Upper lobe of left lung (tissue), 4 donors: ENCODE results near the gene MUL1.

Experiments
- EP300 ChIP-seq, 4 donors: sonication (generic); formaldehyde crosslinking; IDR thresholded peaks; one replicate each; pipeline ENCODE4 v1.5.1; 2017; ENCODE audit warnings: antibody characterized with exemption in 4 of 4, control low read depth in 2 of 4
- POLR2A ChIP-seq, 4 donors: fragments of 450-650 bp; IDR thresholded peaks; one replicate each; pipeline ENCODE4 v1.5.1; 2016 to 2017; ENCODE audit warnings: antibody characterized with exemption in 4 of 4, mild to moderate bottlenecking in 2 of 4
- POLR2AphosphoS5 ChIP-seq, 2 donors: sonication (generic); formaldehyde crosslinking; IDR thresholded peaks; one replicate each; pipeline ENCODE4 v1.5.1; 2017; ENCODE audit warnings: antibody characterized with exemption in 2 of 2
- TF ChIP-seq, protein P1 (sequence below), 6 experiments: fragments of 450-650 bp in 4 of 6; fragments of 200-600 bp in 2 of 6; sonication (generic) in 2 of 6; IDR thresholded peaks; one replicate each; pipeline ENCODE4 v1.5.1; 2016 to 2019; ENCODE audit warnings: antibody characterized with exemption in 6 of 6

GRCh38 chr1:20491178-20491577 is 16.8 kb downstream of the MUL1 start:
- TF ChIP-seq, protein P1, sequence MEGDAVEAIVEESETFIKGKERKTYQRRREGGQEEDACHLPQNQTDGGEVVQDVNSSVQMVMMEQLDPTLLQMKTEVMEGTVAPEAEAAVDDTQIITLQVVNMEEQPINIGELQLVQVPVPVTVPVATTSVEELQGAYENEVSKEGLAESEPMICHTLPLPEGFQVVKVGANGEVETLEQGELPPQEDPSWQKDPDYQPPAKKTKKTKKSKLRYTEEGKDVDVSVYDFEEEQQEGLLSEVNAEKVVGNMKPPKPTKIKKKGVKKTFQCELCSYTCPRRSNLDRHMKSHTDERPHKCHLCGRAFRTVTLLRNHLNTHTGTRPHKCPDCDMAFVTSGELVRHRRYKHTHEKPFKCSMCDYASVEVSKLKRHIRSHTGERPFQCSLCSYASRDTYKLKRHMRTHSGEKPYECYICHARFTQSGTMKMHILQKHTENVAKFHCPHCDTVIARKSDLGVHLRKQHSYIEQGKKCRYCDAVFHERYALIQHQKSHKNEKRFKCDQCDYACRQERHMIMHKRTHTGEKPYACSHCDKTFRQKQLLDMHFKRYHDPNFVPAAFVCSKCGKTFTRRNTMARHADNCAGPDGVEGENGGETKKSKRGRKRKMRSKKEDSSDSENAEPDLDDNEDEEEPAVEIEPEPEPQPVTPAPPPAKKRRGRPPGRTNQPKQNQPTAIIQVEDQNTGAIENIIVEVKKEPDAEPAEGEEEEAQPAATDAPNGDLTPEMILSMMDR (IDR thresholded peaks at IDR 0.05), result no peak
- TF ChIP-seq POLR2AphosphoS5 (IDR thresholded peaks at IDR 0.05), result no peak
- no peak for TF ChIP-seq POLR2A (IDR thresholded peaks at IDR 0.05)
- no peak for TF ChIP-seq EP300 (IDR thresholded peaks at IDR 0.05)
